Measurements from ENCODE around the gene TYW5. TPM values are rescaled to one million over a fixed set of nuclear protein-coding genes. Genes with fewer than 3 reads are reported as not detected.

Gene TYW5
- total RNA-seq, 1 experiment from 2014 or later: 7.1 TPM

DNA sequence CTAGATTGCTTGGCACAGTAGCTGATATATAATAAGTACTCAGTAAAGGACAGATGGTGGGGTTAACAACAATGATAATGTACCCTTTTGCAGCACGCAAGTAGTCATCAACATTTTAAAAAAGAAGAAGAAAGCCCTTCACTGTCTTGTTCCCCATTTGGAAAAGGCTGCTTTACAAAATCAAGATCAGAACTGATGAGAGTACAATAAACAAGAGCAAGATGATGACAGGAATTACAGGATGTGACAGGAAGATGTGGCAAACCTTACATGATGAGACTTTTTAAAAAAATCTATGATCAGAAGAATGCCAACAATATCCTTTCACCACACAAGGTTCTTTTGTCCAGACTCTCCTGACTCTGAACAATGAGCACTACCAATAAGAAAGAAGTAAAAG, 9.1 kb downstream of the TYW5 start:
- no peak for TF ChIP-seq SIN3A (IDR thresholded peaks at IDR 0.05; ENCODE audit: borderline replicate concordance, insufficient read depth, low read depth, low read length)
- TF ChIP-seq, protein P1, sequence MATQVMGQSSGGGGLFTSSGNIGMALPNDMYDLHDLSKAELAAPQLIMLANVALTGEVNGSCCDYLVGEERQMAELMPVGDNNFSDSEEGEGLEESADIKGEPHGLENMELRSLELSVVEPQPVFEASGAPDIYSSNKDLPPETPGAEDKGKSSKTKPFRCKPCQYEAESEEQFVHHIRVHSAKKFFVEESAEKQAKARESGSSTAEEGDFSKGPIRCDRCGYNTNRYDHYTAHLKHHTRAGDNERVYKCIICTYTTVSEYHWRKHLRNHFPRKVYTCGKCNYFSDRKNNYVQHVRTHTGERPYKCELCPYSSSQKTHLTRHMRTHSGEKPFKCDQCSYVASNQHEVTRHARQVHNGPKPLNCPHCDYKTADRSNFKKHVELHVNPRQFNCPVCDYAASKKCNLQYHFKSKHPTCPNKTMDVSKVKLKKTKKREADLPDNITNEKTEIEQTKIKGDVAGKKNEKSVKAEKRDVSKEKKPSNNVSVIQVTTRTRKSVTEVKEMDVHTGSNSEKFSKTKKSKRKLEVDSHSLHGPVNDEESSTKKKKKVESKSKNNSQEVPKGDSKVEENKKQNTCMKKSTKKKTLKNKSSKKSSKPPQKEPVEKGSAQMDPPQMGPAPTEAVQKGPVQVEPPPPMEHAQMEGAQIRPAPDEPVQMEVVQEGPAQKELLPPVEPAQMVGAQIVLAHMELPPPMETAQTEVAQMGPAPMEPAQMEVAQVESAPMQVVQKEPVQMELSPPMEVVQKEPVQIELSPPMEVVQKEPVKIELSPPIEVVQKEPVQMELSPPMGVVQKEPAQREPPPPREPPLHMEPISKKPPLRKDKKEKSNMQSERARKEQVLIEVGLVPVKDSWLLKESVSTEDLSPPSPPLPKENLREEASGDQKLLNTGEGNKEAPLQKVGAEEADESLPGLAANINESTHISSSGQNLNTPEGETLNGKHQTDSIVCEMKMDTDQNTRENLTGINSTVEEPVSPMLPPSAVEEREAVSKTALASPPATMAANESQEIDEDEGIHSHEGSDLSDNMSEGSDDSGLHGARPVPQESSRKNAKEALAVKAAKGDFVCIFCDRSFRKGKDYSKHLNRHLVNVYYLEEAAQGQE (IDR thresholded peaks at IDR 0.05; ENCODE audit: insufficient read depth in 1 of 2, low read depth in 2 of 2, low read length in 1 of 2): no peak
- no peak for TF ChIP-seq TCF7L2 (IDR thresholded peaks at IDR 0.05; ENCODE audit: low read depth, low read length)
- TF ChIP-seq, protein P2, sequence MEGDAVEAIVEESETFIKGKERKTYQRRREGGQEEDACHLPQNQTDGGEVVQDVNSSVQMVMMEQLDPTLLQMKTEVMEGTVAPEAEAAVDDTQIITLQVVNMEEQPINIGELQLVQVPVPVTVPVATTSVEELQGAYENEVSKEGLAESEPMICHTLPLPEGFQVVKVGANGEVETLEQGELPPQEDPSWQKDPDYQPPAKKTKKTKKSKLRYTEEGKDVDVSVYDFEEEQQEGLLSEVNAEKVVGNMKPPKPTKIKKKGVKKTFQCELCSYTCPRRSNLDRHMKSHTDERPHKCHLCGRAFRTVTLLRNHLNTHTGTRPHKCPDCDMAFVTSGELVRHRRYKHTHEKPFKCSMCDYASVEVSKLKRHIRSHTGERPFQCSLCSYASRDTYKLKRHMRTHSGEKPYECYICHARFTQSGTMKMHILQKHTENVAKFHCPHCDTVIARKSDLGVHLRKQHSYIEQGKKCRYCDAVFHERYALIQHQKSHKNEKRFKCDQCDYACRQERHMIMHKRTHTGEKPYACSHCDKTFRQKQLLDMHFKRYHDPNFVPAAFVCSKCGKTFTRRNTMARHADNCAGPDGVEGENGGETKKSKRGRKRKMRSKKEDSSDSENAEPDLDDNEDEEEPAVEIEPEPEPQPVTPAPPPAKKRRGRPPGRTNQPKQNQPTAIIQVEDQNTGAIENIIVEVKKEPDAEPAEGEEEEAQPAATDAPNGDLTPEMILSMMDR (IDR thresholded peaks at IDR 0.05): no peak
- no peak for TF ChIP-seq POLR2AphosphoS5 (IDR thresholded peaks at IDR 0.05; ENCODE audit: low read depth, low read length)
- ATAC-seq: no peak
- no TSS peak for BruUV-seq (replicated peaks)
- Histone ChIP-seq H3K4me1 (ENCODE audit: control insufficient read depth, insufficient read depth, low read length) (no peaks in the 10 kb centered on the region), H3K36me3 (ENCODE audit: control insufficient read depth, insufficient read depth, low read length) (peaks cover 27% of the 10 kb centered on the region), H3K27me3 (ENCODE audit: control insufficient read depth, insufficient read depth, low read length) (no peaks in the 10 kb centered on the region), H3K4me3 (ENCODE audit: low read depth in 2 of 2, low read length in 2 of 2) (no peak overlapping the region), H3K27ac (ENCODE audit: low read length) (no peak overlapping the region), H3K9me3 (ENCODE audit: control insufficient read depth, insufficient read depth, low read depth, low read length) (no peaks in the 10 kb centered on the region)
- intact Hi-C loops (cut with micrococcal nuclease; ENCODE audit: unreplicated experiment) (no loop called here), in situ Hi-C loops (cut with HindIII; ENCODE audit: low pct_unique_long_range_greater_than_20kb, low sequenced_read_pairs) (no loop called here)
- DNase-seq (ENCODE audit: low read depth, low spot score): no peak
- ChIA-PET POLR2A (no interaction called here), CTCF (no interaction called here)

DNA sequence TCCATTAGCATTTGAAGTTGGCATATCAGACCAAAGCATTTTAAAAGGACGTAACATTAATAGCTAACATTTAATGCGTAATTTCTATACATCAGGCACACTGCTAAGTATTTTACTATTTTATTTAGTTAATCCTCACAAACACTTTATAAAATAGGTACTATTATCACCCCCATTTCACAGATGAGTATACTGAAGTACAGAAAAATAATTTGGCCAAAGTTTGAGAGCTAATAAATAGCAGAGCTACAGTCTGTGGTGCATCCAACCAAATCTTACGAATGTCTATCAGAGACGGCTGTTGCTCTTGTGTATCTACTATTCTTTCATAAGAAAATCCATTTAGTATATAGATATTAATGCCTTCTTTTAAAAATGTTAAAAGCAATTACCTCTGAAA, 11.9 kb downstream of the TYW5 start:
- intact Hi-C loops (cut with micrococcal nuclease; ENCODE audit: unreplicated experiment) (no loop called here), in situ Hi-C loops (cut with HindIII; ENCODE audit: low pct_unique_long_range_greater_than_20kb, low sequenced_read_pairs) (no loop called here)
- peaks cover 33% of the 10 kb centered on the region for H3K36me3 ChIP-seq (ENCODE audit: control insufficient read depth, insufficient read depth, low read length)
- H3K9me3 ChIP-seq (ENCODE audit: control insufficient read depth, insufficient read depth, low read depth, low read length): no peaks in the 10 kb centered on the region
- CTCF ChIA-PET: no interaction called here
- POLR2A ChIA-PET: no interaction called here
- no peak overlapping the region for H3K27ac ChIP-seq (ENCODE audit: low read length)
- DNase-seq (ENCODE audit: low read depth, low spot score) (no peak), ATAC-seq (no peak)
- no peaks in the 10 kb centered on the region for H3K27me3 ChIP-seq (ENCODE audit: control insufficient read depth, insufficient read depth, low read length)
- BruUV-seq (replicated peaks): no TSS peak
- TF ChIP-seq SIN3A (IDR thresholded peaks at IDR 0.05; ENCODE audit: borderline replicate concordance, insufficient read depth, low read depth, low read length) (no peak), TCF7L2 (IDR thresholded peaks at IDR 0.05; ENCODE audit: low read depth, low read length) (no peak), POLR2AphosphoS5 (IDR thresholded peaks at IDR 0.05; ENCODE audit: low read depth, low read length) (no peak)
- TF ChIP-seq, protein P1 (IDR thresholded peaks at IDR 0.05; ENCODE audit: insufficient read depth in 1 of 2, low read depth in 2 of 2, low read length in 1 of 2): no peak
- TF ChIP-seq, protein P2 (IDR thresholded peaks at IDR 0.05): no peak
- H3K4me1 ChIP-seq (ENCODE audit: control insufficient read depth, insufficient read depth, low read length): no peaks in the 10 kb centered on the region
- H3K4me3 ChIP-seq (ENCODE audit: low read depth in 2 of 2, low read length in 2 of 2): no peak overlapping the region
